Caco-2 (cell line): Measurements from ENCODE around the gene OLA1. TPM values are rescaled to one million over a fixed set of nuclear protein-coding genes. Genes with fewer than 3 reads are reported as not detected.

Experiments
- BruUV-seq: library from RNA; stranded (reverse); fragments of 400-500 nt; replicated peaks from 2 replicates; lab custom pipeline; 2021; lab: Mats Ljungman, UMichigan
- CTCF ChIA-PET: fragments of 300-600 bp; sonication (Branson Sonifier 250); formaldehyde crosslinking; loops from one replicate; lab custom pipeline; 2022; ENCODE audit warnings: antibody characterized with exemption; lab: Charles Lee
- POLR2A ChIA-PET: fragments of 300-600 bp; sonication (Branson Sonifier 250); formaldehyde crosslinking; loops from one replicate; lab custom pipeline; 2022; ENCODE audit warnings: antibody characterized with exemption; lab: Charles Lee
- DNase-seq, 2 experiments: peaks; one replicate each; pipeline versions ENCODE4 v3.0.0 to v3.0.0-alpha.2; 2020 to 2022
- H3K27me3 ChIP-seq: replicated peaks from 2 replicates; pipeline ENCODE4 v1.6.0; 2011; ENCODE audit warnings: low read length; ENCODE audit not compliant: control insufficient read depth, insufficient read depth
- H3K36me3 ChIP-seq: 2 replicates; pipeline ENCODE4 v1.5.1; 2011; ENCODE audit warnings: low read length; ENCODE audit not compliant: control insufficient read depth, insufficient read depth
- H3K4me1 ChIP-seq: fragments of 250-450 bp; sonication (Bioruptor Pico); 2 replicates; pipeline ENCODE4 v1.5.1; 2020; ENCODE audit warnings: mild to moderate bottlenecking
- H3K4me3 ChIP-seq: 2 replicates; pipeline ENCODE4 v1.5.1; 2011; ENCODE audit warnings: low read depth, mild to moderate bottlenecking, control low read depth, low read length
- H3K9me3 ChIP-seq: fragments of 250-450 bp; sonication (Bioruptor Pico); 2 replicates; pipeline ENCODE4 v1.5.1; 2020; ENCODE audit warnings: mild to moderate bottlenecking, moderate library complexity
- H3K27ac Mint-ChIP-seq: one replicate; pipeline ENCODE4 v1.8.0; 2022; ENCODE audit warnings: mixed read lengths; ENCODE audit not compliant: unreplicated experiment
- H3K27me3 Mint-ChIP-seq: one replicate; pipeline ENCODE4 v1.8.0; 2022; ENCODE audit warnings: mixed read lengths; ENCODE audit not compliant: insufficient read depth, unreplicated experiment
- H3K36me3 Mint-ChIP-seq: one replicate; pipeline ENCODE4 v1.8.0; 2022; ENCODE audit warnings: mild to moderate bottlenecking, mixed read lengths; ENCODE audit not compliant: insufficient read depth, unreplicated experiment
- H3K4me1 Mint-ChIP-seq: one replicate; pipeline ENCODE4 v1.8.0; 2022; ENCODE audit warnings: low read depth, mixed read lengths; ENCODE audit not compliant: unreplicated experiment
- H3K4me3 Mint-ChIP-seq: one replicate; pipeline ENCODE4 v1.8.0; 2022; ENCODE audit warnings: mild to moderate bottlenecking, moderate library complexity, mixed read lengths; ENCODE audit not compliant: unreplicated experiment
- H3K9me3 Mint-ChIP-seq: one replicate; pipeline ENCODE4 v1.8.0; 2022; ENCODE audit warnings: mixed read lengths; ENCODE audit not compliant: unreplicated experiment
- CTCF ChIP-seq, 2 experiments: fragments of 200-600 bp in 1 of 2; IDR thresholded peaks; 1 replicate in 1 of 2; 2 replicates in 1 of 2; pipeline versions ENCODE4 v1.5.1 to v1.8.0; 2011 to 2022; ENCODE audit warnings: antibody characterized with exemption in 1 of 2, control low read depth in 1 of 2, inconsistent platforms in 1 of 2, low read depth in 1 of 2, low read length in 1 of 2, mild to moderate bottlenecking in 1 of 2, moderate library complexity in 1 of 2; ENCODE audit not compliant: insufficient read depth in 1 of 2, severe bottlenecking in 1 of 2, unreplicated experiment in 1 of 2
- intact Hi-C: fragments of 100-400 bp; cut with micrococcal nuclease; formaldehyde crosslinking; loops from one replicate; pipeline ENCODE4 v1.10.0; 2022; ENCODE audit not compliant: unreplicated experiment
- total RNA-seq: library from RNA; stranded (reverse); gene quantifications from 2 replicates; pipeline ENCODE4 v1.2.3, GENCODE V29; 2022

Gene OLA1
- total RNA-seq, 1 experiment from 2014 or later, result 177 TPM

GRCh38 chr2:174025271-174026121 lies 222.8 kb downstream of the OLA1 start:
- Histone ChIP-seq H3K27me3 (no peaks in the 10 kb centered on the region), H3K4me3 (no peak overlapping the region), H3K4me1 (peaks cover 62% of the 10 kb centered on the region), H3K36me3 (no peaks in the 10 kb centered on the region), H3K9me3 (no peaks in the 10 kb centered on the region)
- ChIA-PET CTCF (no interaction called here), POLR2A (interaction anchor here (0.8 to 1.3 kb wide), 3 partner anchors 19 to 61 kb away, joined by 3 to 5 read pairs (median 3); no protein-coding TSS in a partner anchor)
- Mint-ChIP-seq H3K9me3 (no peaks in the 10 kb centered on the region), H3K27ac (peak overlapping the region; percentile 92), H3K4me3 (peak overlapping the region; percentile 68), H3K27me3 (no peaks in the 10 kb centered on the region), H3K4me1 (peaks cover 58% of the 10 kb centered on the region), H3K36me3 (peaks cover 12% of the 10 kb centered on the region)
- no peak for TF ChIP-seq CTCF (IDR thresholded peaks at IDR 0.05; ENCODE audit: insufficient read depth in 1 of 2, low read depth in 1 of 2, low read length in 1 of 2, severe bottlenecking in 1 of 2, unreplicated experiment in 1 of 2)
- intact Hi-C loops, result loop anchor here (1.0 kb wide), 2 partner anchors 15 to 17 kb away; no protein-coding TSS in a partner anchor
- BruUV-seq, result TSS peak; percentile 56
- DNase-seq, result no peak

- no peaks in the 10 kb centered on the region for H3K36me3 ChIP-seq
- Mint-ChIP-seq H3K9me3 (no peaks in the 10 kb centered on the region), H3K4me1 (peaks cover 51% of the 10 kb centered on the region), H3K36me3 (peaks cover 5% of the 10 kb centered on the region), H3K27ac (peak overlapping the region; percentile 92), H3K4me3 (peak overlapping the region; percentile 20), H3K27me3 (no peaks in the 10 kb centered on the region)
- BruUV-seq, result no TSS peak
- POLR2A ChIA-PET, result interaction anchor here (0.8 to 0.9 kb wide), 2 partner anchors 53 to 61 kb away, joined by 3 to 5 read pairs; no protein-coding TSS in a partner anchor
- no peaks in the 10 kb centered on the region for H3K9me3 ChIP-seq
- H3K4me3 ChIP-seq, result no peak overlapping the region
- no peak for TF ChIP-seq CTCF (IDR thresholded peaks at IDR 0.05; ENCODE audit: insufficient read depth in 1 of 2, low read depth in 1 of 2, low read length in 1 of 2, severe bottlenecking in 1 of 2, unreplicated experiment in 1 of 2)
- H3K27me3 ChIP-seq, result no peaks in the 10 kb centered on the region
- no peak for DNase-seq
- H3K4me1 ChIP-seq, result peaks cover 62% of the 10 kb centered on the region
- CTCF ChIA-PET, result no interaction called here
- intact Hi-C loops, result no loop called here
Measured at GRCh38 chr2:174024524-174025270, 223.6 kb downstream of the OLA1 start.
